Astrocyte of the cerebellum (primary cell): ENCODE data around the gene PDSS2.

Source experiments
- DNase-seq: peaks from one replicate; pipeline ENCODE4 v3.0.0-alpha.2; 2011; ENCODE audit warnings: low read depth
- H3K4me3 ChIP-seq: 2 replicates; pipeline ENCODE4 v1.5.1; 2011; ENCODE audit warnings: mild to moderate bottlenecking, low read depth, low read length, moderate library complexity
- in situ Hi-C: cut with HindIII; loops from 2 replicates; pipeline ENCODE4 v1.10.0; 2017; ENCODE audit warnings: low sequenced_read_pairs
- TF ChIP-seq, protein P1 (sequence below): IDR thresholded peaks from 2 replicates; pipeline ENCODE4 v1.5.1; 2012; ENCODE audit warnings: low read length, low read depth, moderate library complexity, mild to moderate bottlenecking; ENCODE audit errors: missing control alignments

Gene PDSS2

DNA sequence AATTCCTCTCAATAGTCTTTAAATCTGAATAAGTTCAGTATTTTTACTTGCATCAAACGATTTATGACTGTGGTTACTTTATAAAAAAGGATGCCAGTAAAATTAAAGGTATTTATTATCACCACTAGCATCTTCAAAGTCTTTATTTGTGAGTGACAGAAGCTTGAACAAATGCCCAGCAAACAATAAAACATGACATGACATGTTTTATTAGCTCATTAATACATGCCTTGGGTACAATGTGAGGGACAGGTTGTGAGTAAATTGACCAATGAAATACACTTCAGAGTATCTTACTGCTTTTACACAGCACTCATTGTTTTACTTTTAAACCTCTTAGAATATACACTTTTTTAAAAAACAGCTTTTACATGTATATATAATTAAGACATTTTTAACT lies 230.6 kb downstream of the PDSS2 start:
- no peak for DNase-seq
- TF ChIP-seq, protein P1, sequence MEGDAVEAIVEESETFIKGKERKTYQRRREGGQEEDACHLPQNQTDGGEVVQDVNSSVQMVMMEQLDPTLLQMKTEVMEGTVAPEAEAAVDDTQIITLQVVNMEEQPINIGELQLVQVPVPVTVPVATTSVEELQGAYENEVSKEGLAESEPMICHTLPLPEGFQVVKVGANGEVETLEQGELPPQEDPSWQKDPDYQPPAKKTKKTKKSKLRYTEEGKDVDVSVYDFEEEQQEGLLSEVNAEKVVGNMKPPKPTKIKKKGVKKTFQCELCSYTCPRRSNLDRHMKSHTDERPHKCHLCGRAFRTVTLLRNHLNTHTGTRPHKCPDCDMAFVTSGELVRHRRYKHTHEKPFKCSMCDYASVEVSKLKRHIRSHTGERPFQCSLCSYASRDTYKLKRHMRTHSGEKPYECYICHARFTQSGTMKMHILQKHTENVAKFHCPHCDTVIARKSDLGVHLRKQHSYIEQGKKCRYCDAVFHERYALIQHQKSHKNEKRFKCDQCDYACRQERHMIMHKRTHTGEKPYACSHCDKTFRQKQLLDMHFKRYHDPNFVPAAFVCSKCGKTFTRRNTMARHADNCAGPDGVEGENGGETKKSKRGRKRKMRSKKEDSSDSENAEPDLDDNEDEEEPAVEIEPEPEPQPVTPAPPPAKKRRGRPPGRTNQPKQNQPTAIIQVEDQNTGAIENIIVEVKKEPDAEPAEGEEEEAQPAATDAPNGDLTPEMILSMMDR: no peak
- H3K4me3 ChIP-seq: no peak overlapping the region
- in situ Hi-C loops: no loop called here

DNA sequence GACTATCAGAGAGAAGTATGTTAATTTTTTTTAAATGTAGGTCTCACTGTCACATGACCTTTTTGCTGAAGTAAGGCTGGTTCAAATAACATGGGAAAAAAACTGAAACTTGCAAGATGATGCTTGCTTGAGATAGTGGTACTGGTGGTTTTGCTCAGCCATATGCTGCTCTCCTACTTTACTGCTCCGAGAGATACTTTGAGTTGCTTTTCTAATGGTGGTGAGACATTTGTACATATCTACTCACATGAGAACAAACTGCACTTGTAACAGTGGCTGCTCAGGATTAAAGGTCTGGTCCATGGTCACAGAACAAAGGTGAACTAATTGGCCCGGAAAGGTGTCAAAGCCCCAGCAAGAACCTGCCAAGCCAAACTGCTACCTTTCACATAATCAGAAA lies 237.8 kb downstream of the PDSS2 start:
- TF ChIP-seq, protein P1: no peak
- in situ Hi-C loops: no loop called here
- DNase-seq: no peak
- H3K4me3 ChIP-seq: no peak overlapping the region

DNA sequence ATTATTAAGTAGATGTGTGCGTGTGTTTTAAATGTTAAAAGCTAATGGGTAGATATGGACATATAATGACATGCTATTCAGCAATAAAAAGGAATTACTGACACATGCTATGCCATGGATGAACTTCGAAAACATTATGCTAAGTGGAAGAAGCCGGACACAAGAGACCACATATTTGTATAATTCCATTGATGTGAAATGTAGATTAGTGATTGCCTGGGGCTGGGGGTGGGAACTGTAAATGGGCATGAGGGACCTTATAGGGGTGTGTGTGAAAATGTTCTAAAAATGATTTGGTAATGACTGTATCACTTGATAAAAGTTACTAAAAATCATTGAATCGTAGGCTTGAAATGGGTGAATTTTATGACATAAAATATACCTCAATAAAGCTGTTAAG lies 239.5 kb downstream of the PDSS2 start:
- in situ Hi-C loops: no loop called here
- H3K4me3 ChIP-seq: no peak overlapping the region
- DNase-seq: no peak
- TF ChIP-seq, protein P1: no peak

DNA sequence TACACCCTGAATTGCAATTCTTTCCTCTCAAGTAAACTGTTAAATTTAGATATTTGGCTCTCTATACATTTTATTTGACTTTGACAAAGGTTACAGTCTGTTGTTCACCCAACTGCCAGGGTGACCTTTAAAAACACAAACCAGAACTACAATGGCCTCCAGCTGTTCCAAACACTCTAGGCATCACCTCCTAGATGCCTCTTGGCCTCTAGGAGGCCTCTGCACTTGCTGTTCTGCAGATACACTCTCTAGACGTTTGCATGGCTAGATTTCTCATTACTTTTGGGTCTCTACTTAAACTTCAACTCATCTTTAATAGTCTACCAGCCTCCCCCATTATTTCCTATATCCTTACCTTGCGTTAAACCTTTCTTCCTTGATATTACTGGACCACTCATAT lies 241.2 kb downstream of the PDSS2 start:
- TF ChIP-seq, protein P1: no peak
- no peak for DNase-seq
- in situ Hi-C loops: no loop called here
- no peak overlapping the region for H3K4me3 ChIP-seq

DNA sequence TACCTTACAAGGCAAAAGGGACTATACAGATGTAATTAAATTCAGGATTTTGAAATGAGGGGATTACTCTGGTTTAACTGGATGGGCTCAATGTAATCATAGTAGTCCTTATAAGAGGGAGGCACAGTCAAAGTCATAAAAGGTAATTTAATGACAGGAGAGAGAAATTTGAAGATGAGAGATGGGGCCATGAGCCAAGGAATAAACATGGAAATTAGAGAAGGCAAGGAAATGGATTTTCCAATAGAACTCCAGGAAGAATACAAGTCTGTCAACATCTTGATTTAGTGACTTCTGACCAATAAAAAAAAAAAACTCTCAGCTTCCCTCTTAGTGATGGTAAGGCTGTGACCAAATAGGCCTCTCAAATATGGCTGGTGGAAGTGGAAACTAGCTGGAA lies 242.1 kb downstream of the PDSS2 start:
- H3K4me3 ChIP-seq: no peak overlapping the region
- in situ Hi-C loops: no loop called here
- TF ChIP-seq, protein P1: no peak
- no peak for DNase-seq

DNA sequence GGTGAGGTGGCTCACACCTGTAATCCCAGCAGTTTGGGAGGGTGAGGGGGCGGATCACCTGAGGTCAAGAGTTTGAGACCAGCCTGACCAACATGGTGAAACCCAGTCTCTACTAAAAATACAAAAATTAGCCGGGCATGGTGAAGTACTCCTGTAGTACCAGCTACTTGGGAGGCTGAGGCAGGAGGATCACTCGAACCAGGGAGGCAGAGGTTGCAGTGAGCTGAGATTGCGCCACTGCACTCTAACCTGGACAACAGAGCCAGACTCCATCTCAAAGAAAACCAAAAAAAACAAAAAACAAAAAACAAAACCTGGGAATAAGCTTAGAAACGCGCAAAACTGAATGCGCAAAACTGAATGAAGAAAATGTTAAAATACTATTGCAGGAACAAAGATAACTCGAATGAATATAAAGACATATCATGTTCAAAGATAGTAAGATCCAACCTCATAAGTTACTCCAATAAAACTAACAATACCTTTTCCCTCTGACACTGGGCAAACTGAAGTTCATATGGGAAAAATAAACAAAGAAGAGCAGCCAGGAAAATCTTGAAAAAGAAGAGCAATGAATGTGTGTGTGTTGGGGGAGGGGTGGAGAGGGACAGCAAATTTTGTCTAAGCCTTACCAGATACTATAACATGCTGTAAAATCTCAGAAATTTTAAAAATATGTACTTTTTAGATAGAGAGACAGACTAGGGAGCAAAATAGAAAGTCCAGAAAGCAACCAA lies 243.0 kb downstream of the PDSS2 start:
- TF ChIP-seq, protein P1: no peak
- no peak for DNase-seq
- H3K4me3 ChIP-seq: no peak overlapping the region
- in situ Hi-C loops: no loop called here
